ENCODE results near the gene GRAMD1C.

GRAMD1C gene

DNA sequence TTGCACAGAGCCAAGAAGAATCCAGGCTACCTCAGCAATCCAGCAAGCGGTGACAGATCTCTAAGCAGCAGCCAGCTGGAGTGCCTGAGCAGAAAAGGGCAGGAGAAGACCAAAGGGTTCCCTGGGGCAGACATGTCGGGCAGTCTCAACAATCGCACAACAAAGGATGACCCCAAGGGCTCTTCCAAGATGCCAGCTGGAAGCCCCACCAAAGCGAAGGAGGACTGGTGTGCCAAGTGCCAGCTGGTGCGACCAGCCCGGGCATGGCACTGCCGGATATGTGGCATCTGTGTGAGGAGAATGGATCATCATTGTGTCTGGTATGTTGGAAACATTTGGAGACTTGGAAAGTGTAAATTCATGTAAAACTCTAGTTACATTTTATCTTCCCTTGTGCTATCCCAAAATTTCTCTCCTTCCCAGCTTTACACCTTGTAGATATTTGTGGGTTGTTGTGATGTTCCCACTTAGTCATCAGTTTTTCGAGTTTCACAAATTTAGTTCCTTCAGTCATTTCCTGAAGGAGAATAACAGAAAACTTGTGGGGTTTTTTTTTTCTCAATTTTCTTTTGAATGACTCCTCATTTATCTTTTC, 115.6 kb downstream of the GRAMD1C start:
- H3K27me3 Mint-ChIP-seq, result peaks cover 4% of the 10 kb centered on the region
- H3K36me3 Mint-ChIP-seq, result peaks cover 5% of the 10 kb centered on the region
- H3K4me3 Mint-ChIP-seq, result no peak overlapping the region
- no peak overlapping the region for H3K27ac Mint-ChIP-seq
- no peaks in the 10 kb centered on the region for H3K9me3 Mint-ChIP-seq (ENCODE audit: low read depth)
- H3K4me1 Mint-ChIP-seq (ENCODE audit: low read depth), result peaks cover 13% of the 10 kb centered on the region

DNA sequence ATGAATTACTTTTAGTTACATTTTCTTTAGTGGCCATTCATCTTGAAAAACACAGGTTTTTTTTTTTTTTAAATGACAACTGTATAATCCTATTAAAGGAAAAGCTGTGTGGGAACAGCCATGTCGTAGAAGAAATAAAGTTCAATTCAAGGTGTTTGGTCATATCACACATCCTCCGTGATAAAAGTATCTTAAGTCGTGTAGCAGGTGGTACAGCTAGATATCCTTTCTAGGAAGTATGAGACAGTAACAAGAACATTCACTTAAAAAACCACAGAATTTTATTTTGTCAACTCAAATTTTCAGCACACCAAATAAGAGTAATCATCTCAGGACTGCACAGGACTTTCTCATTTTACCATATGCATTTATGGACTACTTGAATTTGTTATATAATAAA, 125.3 kb downstream of the GRAMD1C start:
- Mint-ChIP-seq H3K27ac (no peak overlapping the region), H3K4me1 (ENCODE audit: low read depth) (peaks cover 6% of the 10 kb centered on the region), H3K36me3 (no peaks in the 10 kb centered on the region), H3K9me3 (ENCODE audit: low read depth) (no peaks in the 10 kb centered on the region), H3K4me3 (no peak overlapping the region), H3K27me3 (no peaks in the 10 kb centered on the region)

DNA sequence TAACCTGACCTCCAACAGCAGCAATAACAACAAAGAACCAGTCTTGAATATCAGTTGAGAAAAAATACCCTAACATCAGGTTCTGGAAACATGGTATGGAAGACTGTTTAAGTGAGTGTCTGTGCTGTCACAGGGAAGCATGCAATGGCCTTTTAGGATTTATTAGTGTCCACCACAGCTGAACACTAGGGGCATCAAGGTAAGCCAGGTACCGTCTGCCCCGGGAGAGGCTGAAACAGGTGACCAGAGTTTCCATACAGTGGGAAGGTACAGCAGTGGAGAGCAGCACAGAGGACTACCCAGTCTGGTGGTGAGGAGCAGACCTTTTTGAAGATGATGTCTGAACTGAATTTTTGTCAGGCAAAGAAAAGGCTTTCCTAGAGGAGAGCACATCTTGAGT, 127.6 kb downstream of the GRAMD1C start:
- Mint-ChIP-seq H3K9me3 (ENCODE audit: low read depth) (no peaks in the 10 kb centered on the region), H3K27me3 (no peaks in the 10 kb centered on the region), H3K4me3 (no peak overlapping the region), H3K4me1 (ENCODE audit: low read depth) (peaks cover 6% of the 10 kb centered on the region), H3K27ac (peak overlapping the region; percentile 42), H3K36me3 (no peaks in the 10 kb centered on the region)

DNA sequence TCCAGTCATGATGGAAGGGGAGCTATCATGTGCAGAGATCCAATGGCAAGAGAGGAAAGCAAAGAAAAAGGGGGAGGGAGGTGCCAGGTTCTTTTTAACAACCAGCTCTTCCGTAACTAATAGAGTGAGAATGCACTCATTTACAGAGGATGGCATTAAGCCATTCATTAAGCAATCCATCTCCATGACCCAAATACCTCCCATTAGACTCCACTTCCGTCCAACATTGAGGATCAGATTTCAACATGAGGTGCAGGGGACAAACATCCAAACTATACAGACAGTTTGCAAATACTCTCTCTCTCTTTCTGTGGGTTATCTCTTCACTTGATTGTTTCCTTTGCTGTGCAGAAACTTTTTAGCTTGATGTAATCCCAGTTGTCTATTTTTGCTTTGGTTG, 130.4 kb downstream of the GRAMD1C start:
- peaks cover 3% of the 10 kb centered on the region for H3K4me1 Mint-ChIP-seq (ENCODE audit: low read depth)
- H3K36me3 Mint-ChIP-seq, result peaks cover 15% of the 10 kb centered on the region
- no peaks in the 10 kb centered on the region for H3K27me3 Mint-ChIP-seq
- H3K4me3 Mint-ChIP-seq, result no peak overlapping the region
- peaks cover 26% of the 10 kb centered on the region for H3K9me3 Mint-ChIP-seq (ENCODE audit: low read depth)
- H3K27ac Mint-ChIP-seq, result no peak overlapping the region

DNA sequence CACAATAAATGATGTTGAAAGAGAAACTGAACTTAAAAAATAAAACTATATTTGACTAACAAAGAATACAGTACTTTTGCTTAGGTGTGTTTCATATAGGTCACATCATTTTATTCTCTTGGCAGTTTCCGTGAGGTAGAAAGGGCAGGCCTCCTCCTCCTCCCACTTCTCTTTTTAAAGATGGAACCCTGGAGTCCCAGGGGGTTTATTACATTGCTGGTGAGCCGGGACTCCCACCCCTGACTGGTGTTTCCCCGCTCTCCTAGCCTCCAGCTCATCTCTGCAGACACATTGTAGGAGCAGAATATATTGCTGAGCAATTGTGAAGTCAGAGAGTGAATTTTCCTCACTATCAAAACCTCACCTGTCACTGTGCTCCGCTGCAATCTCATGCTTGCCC, 139.2 kb downstream of the GRAMD1C start:
- no peak overlapping the region for H3K27ac Mint-ChIP-seq
- no peaks in the 10 kb centered on the region for H3K4me1 Mint-ChIP-seq (ENCODE audit: low read depth)
- H3K9me3 Mint-ChIP-seq (ENCODE audit: low read depth), result peaks cover 20% of the 10 kb centered on the region
- no peaks in the 10 kb centered on the region for H3K27me3 Mint-ChIP-seq
- no peak overlapping the region for H3K4me3 Mint-ChIP-seq
- H3K36me3 Mint-ChIP-seq, result peaks cover 34% of the 10 kb centered on the region

DNA sequence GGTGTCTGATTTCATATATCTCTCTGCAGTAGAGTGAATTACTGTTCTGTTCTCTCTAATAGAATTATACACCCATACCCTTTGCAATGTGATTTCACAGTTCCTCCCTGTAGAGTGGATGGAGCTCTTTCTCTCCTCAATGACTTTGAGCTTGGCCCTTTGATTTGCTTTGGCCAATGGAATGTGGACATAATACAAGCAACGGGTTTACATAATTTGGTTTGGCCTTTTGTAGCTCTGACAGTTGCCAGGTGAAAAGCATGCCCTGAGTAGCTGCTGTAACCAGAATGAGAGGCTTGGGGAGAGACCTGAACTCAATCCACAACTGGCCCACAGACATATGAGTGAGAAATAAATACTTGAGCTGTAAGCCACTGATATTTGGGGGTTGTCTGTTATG, 141.3 kb downstream of the GRAMD1C start:
- H3K27ac Mint-ChIP-seq, result no peak overlapping the region
- no peak overlapping the region for H3K4me3 Mint-ChIP-seq
- H3K36me3 Mint-ChIP-seq, result peaks cover 27% of the 10 kb centered on the region
- H3K27me3 Mint-ChIP-seq, result no peaks in the 10 kb centered on the region
- H3K4me1 Mint-ChIP-seq (ENCODE audit: low read depth), result no peaks in the 10 kb centered on the region
- peaks cover 1% of the 10 kb centered on the region for H3K9me3 Mint-ChIP-seq (ENCODE audit: low read depth)

DNA sequence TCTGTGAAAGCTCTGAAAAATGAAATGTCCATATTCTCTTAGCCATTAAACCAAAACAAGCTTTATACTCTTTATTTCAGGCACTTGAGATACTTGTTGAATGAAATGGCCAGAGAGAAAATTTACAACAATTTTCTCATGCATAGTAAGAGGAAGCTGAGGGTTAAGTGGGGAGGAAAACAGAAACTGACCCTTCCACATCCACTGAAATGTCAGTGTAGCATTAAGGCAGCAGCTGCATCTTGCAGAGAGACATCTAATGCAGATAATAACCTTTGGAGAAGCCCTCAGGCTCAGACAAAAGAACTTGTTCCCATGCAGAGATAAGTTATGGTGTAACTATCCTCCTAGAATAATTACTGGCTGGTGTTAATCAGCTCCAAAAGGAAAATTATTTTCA, 143.2 kb downstream of the GRAMD1C start:
- H3K36me3 Mint-ChIP-seq, result peaks cover 31% of the 10 kb centered on the region
- peaks cover 2% of the 10 kb centered on the region for H3K4me1 Mint-ChIP-seq (ENCODE audit: low read depth)
- H3K4me3 Mint-ChIP-seq, result no peak overlapping the region
- H3K27me3 Mint-ChIP-seq, result no peaks in the 10 kb centered on the region
- no peak overlapping the region for H3K27ac Mint-ChIP-seq
- H3K9me3 Mint-ChIP-seq (ENCODE audit: low read depth), result peaks cover 7% of the 10 kb centered on the region

DNA sequence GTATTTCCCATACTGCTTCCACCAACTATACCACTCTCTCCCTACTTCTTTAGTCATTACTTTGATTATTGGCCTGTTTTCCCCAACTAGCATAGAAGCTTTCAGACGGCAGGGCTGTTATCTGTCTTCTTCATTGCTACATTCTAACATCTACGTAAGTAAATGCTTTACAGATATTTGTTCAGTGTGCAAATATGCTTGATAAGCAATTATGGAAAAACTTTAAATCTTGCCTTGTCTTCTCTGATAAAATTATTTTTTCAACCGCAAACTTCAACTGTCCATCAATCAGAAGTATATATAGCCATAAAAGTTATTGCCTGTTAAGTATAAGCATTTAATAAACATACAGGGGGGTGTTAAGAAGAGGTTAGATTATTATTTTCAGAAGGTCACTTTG, 145.0 kb downstream of the GRAMD1C start:
- H3K9me3 Mint-ChIP-seq (ENCODE audit: low read depth), result peaks cover 7% of the 10 kb centered on the region
- H3K4me3 Mint-ChIP-seq, result no peak overlapping the region
- H3K27ac Mint-ChIP-seq, result no peak overlapping the region
- peaks cover 2% of the 10 kb centered on the region for H3K4me1 Mint-ChIP-seq (ENCODE audit: low read depth)
- peaks cover 32% of the 10 kb centered on the region for H3K36me3 Mint-ChIP-seq
- H3K27me3 Mint-ChIP-seq, result no peaks in the 10 kb centered on the region

DNA sequence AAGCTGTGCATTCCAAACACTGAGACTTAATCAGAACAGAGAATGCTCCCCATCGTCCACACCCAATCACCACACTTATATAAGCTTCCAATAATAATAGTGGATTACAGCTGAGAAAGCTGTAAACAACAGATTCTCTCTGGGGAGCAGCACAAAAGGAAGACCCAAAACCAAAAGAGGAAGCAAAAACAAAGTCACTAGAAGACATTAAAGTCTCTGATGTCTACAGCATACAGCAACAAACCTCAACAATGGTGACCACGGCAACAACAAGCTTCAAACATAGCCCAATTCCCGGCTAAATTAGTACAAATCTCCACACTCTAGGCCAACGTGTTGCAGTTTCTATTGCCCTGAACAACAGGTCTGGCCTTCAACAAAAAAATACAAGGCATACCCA, 147.0 kb downstream of the GRAMD1C start:
- H3K27me3 Mint-ChIP-seq, result no peaks in the 10 kb centered on the region
- peaks cover 2% of the 10 kb centered on the region for H3K4me1 Mint-ChIP-seq (ENCODE audit: low read depth)
- no peak overlapping the region for H3K4me3 Mint-ChIP-seq
- no peak overlapping the region for H3K27ac Mint-ChIP-seq
- peaks cover 33% of the 10 kb centered on the region for H3K36me3 Mint-ChIP-seq
- H3K9me3 Mint-ChIP-seq (ENCODE audit: low read depth), result peaks cover 7% of the 10 kb centered on the region
